GM12891 (cell line): Measurements from ENCODE around the gene AIM2.

Source experiments
- PAX5 ChIP-seq: IDR thresholded peaks from 2 replicates; pipeline ENCODE4 v1.6.1; 2011; ENCODE audit warnings: low read length, moderate library complexity, mild to moderate bottlenecking; ENCODE audit not compliant: insufficient read depth, severe bottlenecking
- POLR2A ChIP-seq: IDR thresholded peaks from 2 replicates; pipeline ENCODE4 v1.6.1; 2011; ENCODE audit warnings: low read depth, low read length, control low read depth
- POLR2AphosphoS5 ChIP-seq: IDR thresholded peaks from 2 replicates; pipeline ENCODE4 v1.6.1; 2011; ENCODE audit warnings: low read depth, low read length, control low read depth
- POU2F2 ChIP-seq: IDR thresholded peaks from 2 replicates; pipeline ENCODE4 v1.6.1; 2011; ENCODE audit warnings: low read depth, mild to moderate bottlenecking, control low read depth, low read length, moderate library complexity
- SPI1 ChIP-seq: IDR thresholded peaks from 2 replicates; pipeline ENCODE4 v1.6.1; 2011; ENCODE audit warnings: low read depth, low read length, control low read depth
- TAF1 ChIP-seq: IDR thresholded peaks from 2 replicates; pipeline ENCODE4 v1.6.1; 2011; ENCODE audit warnings: low read depth, low read length, control low read depth

- TF ChIP-seq TAF1 (no peak), POLR2A (no peak), POLR2AphosphoS5 (no peak), SPI1 (no peak), PAX5 (no peak), POU2F2 (no peak)
Observed at GRCh38 chr1:159054427-159054826, 22.1 kb downstream of the AIM2 start.
